ENCODE results near the gene PRLR.

The PRLR gene

DNA sequence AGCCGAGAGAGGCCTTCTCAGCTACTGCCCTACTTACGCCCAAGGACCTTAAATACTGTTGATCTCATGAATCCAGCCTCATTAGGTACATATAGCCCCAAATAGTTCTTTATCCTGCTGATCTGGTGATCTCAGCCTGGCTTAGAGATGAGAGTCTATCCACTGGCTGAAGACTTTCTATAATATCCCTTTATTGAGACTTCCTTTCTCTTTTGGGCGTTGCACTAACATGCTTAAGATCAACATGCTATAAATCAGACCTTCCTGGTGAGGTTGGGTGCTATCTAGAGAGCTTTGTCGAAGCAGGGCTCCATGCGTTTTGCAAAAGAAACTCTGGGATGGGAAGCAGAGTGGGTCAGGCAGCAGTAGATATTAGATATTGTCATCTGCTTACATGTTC lies 138.6 kb downstream of the PRLR start:
- no peaks in the 10 kb centered on the region for H3K9me3 Mint-ChIP-seq
- no peak overlapping the region for H3K27ac Mint-ChIP-seq
- no peak overlapping the region for H3K4me3 Mint-ChIP-seq
- H3K36me3 Mint-ChIP-seq (ENCODE audit: low read depth) = no peaks in the 10 kb centered on the region
- peaks cover 4% of the 10 kb centered on the region for H3K27me3 Mint-ChIP-seq
- H3K4me1 Mint-ChIP-seq (ENCODE audit: low read depth) = peaks cover 3% of the 10 kb centered on the region

DNA sequence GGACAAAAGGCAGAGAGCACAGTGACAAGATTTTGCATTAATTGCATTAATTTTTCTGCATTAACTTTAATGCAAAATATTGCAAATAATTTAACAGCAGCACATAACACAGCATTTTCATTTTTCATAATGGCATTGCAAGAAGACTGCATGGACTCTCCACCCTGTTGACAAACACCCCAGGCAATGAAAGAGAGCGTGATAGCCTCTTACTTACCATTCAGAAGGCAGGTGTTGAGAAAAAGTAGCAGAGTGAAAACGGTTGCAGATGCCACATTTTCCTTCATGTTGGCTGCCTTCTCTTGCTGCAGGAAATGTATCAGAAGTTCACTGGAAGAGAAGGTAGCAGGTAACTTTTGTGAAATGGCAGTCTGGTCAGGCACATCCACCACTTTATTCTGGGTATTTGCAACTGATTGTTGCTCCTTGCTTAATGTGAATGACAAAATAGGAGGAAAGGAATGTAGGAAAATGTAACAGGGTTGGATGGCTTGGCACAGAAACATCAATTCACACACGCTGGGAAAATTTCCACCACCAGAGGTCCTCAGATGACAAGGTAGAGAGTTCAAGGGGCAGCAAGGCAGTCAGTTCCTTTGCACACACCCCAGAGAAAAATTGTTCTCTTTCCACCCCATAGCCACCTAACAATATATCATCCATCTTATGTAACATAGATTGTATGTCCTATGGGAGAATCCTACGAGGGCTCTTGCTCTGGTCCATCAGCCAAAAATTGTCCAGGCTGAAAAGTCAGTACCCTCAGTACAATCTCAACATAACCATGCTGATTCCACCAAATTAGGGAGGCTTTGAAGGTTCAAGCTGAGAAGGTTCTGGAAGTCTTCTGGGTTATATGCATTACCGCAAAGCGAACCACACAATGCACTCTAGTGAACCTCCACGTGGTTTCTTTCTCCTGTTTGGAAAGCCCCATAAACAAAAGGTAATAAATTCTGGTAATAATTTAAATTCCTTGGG lies 140.7 kb downstream of the PRLR start:
- H3K4me1 Mint-ChIP-seq (ENCODE audit: low read depth) = peaks cover 3% of the 10 kb centered on the region
- H3K27ac Mint-ChIP-seq = no peak overlapping the region
- no peaks in the 10 kb centered on the region for H3K9me3 Mint-ChIP-seq
- H3K27me3 Mint-ChIP-seq = peaks cover 4% of the 10 kb centered on the region
- H3K4me3 Mint-ChIP-seq = no peak overlapping the region
- H3K36me3 Mint-ChIP-seq (ENCODE audit: low read depth) = no peaks in the 10 kb centered on the region

DNA sequence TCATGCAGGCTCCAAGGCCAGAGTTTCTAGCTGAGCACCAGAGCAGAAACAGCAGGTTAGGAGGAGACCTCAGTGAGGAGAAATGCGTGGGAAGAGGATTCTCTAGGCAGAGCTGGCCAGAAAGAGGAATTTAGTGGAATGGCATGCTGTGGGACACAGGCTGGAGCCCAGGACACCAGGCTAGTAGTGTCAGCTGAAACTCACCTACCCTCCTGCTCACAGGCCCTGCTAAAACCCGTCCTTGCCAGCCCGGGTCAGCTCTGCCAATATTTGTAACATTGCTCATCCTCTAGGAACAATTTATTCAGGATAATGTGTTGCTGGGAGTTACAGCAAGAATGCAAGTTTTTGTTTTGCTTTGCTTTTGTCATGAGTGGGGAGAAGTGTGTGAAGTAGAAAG lies 142.3 kb downstream of the PRLR start:
- Mint-ChIP-seq H3K4me3 (no peak overlapping the region), H3K27me3 (peaks cover 4% of the 10 kb centered on the region), H3K9me3 (no peaks in the 10 kb centered on the region), H3K27ac (no peak overlapping the region), H3K4me1 (ENCODE audit: low read depth) (peaks cover 3% of the 10 kb centered on the region), H3K36me3 (ENCODE audit: low read depth) (no peaks in the 10 kb centered on the region)

DNA sequence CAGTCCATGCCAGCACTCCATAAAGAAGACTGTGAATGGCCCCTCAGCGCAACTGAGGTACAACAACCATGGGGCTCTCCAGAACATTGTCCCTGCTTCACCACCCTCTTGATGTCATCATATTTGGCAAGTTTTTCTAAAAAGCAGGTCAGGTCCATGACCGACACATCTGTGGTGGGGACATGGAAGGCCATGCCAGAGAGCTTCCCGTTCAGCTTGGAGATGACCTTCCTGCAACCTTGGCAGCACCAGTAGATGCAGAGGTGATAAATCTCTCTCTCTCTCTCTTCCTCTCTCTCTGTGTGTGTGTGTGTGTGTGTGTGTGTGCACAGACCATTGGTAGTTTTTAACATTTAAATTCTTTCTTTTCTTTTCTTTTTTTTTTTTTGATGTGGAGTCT lies 147.1 kb downstream of the PRLR start:
- Mint-ChIP-seq H3K9me3 (no peaks in the 10 kb centered on the region), H3K36me3 (ENCODE audit: low read depth) (no peaks in the 10 kb centered on the region), H3K27ac (no peak overlapping the region), H3K4me1 (ENCODE audit: low read depth) (no peaks in the 10 kb centered on the region), H3K27me3 (no peaks in the 10 kb centered on the region), H3K4me3 (no peak overlapping the region)

DNA sequence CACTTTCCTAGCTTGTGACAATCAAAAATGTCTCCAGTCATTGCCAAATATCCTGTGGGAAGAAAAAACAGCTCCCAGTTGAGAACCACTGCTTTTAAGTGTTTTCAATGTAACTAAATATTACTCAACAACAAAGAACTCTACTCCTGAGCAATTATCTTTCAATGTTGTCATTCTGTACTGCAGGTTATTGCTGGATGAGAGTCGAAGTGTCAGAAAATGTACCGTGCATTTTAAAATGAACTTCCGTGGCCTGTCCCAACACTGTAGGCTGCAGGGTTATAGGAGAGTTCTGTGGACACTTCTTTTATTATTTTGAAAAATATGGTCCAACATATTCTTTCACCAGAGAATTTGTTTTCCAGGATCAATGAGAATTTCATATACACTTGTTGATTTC lies 147.8 kb downstream of the PRLR start:
- Mint-ChIP-seq H3K27me3 (no peaks in the 10 kb centered on the region), H3K4me3 (no peak overlapping the region), H3K36me3 (ENCODE audit: low read depth) (no peaks in the 10 kb centered on the region), H3K9me3 (no peaks in the 10 kb centered on the region), H3K27ac (no peak overlapping the region), H3K4me1 (ENCODE audit: low read depth) (no peaks in the 10 kb centered on the region)

DNA sequence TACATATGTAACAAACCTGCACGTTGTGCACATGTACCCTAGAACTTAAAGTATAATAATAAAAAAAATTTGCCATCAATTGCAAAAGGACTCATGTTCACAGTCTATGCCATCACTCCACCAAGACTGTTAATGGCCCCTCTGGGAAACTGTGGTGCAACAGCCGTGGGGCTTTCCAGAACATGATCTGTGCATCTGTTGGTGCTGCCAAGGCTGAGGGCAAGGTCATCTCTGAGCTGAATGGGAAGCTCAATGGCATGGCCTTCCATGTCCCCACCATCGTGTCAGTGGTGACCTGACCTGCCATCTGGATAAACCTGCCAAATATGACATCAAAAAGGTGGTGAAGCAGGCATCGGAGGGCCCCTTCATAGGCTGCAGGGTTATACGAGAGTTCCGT lies 149.2 kb downstream of the PRLR start:
- Mint-ChIP-seq H3K27me3 (peaks cover 4% of the 10 kb centered on the region), H3K4me3 (no peak overlapping the region), H3K4me1 (ENCODE audit: low read depth) (no peaks in the 10 kb centered on the region), H3K27ac (no peak overlapping the region), H3K9me3 (no peaks in the 10 kb centered on the region), H3K36me3 (ENCODE audit: low read depth) (no peaks in the 10 kb centered on the region)

DNA sequence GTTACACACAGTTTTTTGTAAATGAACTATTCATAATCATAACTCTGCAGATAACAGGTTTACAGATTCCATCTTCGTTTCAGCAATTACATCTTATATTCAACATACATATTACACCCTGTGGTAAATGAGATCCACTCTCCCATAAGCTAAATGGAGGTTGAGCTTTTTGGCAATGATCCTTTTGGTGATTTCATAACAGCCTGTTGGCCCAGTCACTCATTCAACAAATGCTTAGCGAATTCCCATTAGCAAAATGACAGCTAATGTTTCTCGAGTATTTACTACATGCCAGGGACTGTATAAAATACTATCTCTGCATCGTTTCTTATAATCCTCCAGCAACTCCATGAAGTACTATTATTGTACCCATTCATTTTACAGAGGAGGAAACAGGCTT lies 157.1 kb downstream of the PRLR start:
- Mint-ChIP-seq H3K36me3 (ENCODE audit: low read depth) (peaks cover 4% of the 10 kb centered on the region), H3K27me3 (peaks cover 38% of the 10 kb centered on the region), H3K27ac (no peak overlapping the region), H3K9me3 (peaks cover 4% of the 10 kb centered on the region), H3K4me1 (ENCODE audit: low read depth) (no peaks in the 10 kb centered on the region), H3K4me3 (no peak overlapping the region)

DNA sequence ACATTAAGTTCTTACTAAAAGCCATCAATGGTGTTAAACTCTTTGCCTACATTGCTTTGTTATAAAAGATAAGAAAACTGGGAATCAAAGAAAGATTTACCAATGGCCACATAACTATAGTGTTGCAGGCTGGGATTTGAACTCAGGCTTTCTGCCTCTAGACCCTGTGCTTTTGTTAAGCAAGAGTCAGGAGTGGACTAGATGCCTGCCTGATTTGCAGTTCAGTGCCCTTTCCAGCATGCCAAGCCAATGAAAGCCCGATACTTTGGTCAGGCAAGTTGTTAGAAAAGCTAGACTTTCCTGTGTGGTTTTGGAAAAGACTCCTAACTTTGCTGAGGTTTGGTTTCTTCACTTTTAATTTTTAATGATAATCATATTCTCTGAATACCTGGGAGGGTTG lies 161.1 kb downstream of the PRLR start:
- no peak overlapping the region for H3K27ac Mint-ChIP-seq
- H3K9me3 Mint-ChIP-seq = peaks cover 4% of the 10 kb centered on the region
- no peak overlapping the region for H3K4me3 Mint-ChIP-seq
- peaks cover 32% of the 10 kb centered on the region for H3K27me3 Mint-ChIP-seq
- no peaks in the 10 kb centered on the region for H3K4me1 Mint-ChIP-seq (ENCODE audit: low read depth)
- peaks cover 4% of the 10 kb centered on the region for H3K36me3 Mint-ChIP-seq (ENCODE audit: low read depth)

DNA sequence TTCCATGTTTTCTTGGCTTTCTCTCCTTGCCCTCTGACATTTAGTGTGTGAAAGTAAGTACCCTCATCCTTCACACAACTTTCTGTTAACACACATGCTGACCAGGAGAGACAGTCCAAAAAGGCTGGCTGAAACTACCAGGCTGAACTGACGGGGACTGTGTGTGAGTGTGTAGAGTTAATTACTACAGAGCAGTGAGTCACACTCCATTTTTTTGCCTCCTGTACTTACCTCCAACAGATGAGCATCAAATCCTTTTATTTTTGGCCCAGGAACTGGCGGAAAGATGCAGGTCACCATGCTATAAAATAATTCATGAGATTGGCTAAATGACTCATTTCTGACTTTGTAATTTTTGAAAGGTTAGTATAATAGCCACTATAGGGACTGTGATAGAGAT lies 162.3 kb downstream of the PRLR start:
- Mint-ChIP-seq H3K36me3 (ENCODE audit: low read depth) (no peaks in the 10 kb centered on the region), H3K9me3 (no peaks in the 10 kb centered on the region), H3K4me1 (ENCODE audit: low read depth) (no peaks in the 10 kb centered on the region), H3K27me3 (peaks cover 33% of the 10 kb centered on the region), H3K4me3 (no peak overlapping the region), H3K27ac (no peak overlapping the region)

DNA sequence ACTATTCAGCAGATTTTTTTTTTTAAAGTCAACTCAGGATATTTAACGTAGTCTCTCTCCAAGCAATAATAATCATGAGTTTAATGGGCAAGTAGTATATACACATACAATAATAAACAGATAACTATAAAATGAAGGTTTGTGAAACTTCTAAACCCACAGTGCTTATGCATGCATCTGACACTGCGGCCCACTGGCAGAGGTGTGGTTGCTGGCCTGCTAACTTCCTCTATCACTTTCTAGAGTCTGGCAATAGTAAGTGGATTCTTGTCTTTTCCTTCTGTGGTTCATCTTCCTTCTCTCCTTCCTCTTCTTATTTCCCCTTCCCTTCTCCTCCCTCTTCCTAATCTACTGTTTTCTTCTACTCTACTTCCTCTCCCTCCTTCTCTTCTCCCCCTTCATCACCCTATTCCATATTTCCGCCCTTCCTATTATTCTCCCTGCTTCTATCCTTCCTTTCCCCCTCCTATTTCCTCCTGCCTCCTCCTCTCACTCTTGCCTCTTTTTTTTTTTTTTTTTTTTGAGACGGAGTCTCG lies 164.0 kb downstream of the PRLR start:
- Mint-ChIP-seq H3K4me1 (ENCODE audit: low read depth) (no peaks in the 10 kb centered on the region), H3K27ac (no peak overlapping the region), H3K27me3 (peaks cover 39% of the 10 kb centered on the region), H3K36me3 (ENCODE audit: low read depth) (no peaks in the 10 kb centered on the region), H3K9me3 (no peaks in the 10 kb centered on the region), H3K4me3 (no peak overlapping the region)

DNA sequence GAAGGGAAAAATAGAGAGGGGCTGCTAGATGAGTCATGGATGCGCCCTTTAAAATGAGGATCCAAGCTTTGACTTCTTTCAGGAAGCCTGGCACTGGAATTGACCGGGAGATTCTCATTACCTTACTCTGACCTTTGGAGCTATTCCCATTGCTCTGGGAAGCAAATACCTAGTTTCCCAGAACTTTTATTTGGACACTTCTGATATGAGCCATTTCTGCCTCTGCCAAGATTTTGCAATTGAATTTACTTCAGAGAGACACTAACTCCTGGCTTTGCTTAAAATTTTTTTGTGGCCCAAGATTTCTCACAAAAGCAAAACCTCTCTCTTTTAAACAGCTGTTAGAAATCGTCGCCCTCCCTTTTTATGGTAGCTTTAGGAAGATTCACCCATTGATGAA lies 166.9 kb downstream of the PRLR start:
- no peaks in the 10 kb centered on the region for H3K36me3 Mint-ChIP-seq (ENCODE audit: low read depth)
- no peak overlapping the region for H3K27ac Mint-ChIP-seq
- no peak overlapping the region for H3K4me3 Mint-ChIP-seq
- peaks cover 37% of the 10 kb centered on the region for H3K27me3 Mint-ChIP-seq
- H3K4me1 Mint-ChIP-seq (ENCODE audit: low read depth) = peaks cover 3% of the 10 kb centered on the region
- H3K9me3 Mint-ChIP-seq = no peaks in the 10 kb centered on the region

DNA sequence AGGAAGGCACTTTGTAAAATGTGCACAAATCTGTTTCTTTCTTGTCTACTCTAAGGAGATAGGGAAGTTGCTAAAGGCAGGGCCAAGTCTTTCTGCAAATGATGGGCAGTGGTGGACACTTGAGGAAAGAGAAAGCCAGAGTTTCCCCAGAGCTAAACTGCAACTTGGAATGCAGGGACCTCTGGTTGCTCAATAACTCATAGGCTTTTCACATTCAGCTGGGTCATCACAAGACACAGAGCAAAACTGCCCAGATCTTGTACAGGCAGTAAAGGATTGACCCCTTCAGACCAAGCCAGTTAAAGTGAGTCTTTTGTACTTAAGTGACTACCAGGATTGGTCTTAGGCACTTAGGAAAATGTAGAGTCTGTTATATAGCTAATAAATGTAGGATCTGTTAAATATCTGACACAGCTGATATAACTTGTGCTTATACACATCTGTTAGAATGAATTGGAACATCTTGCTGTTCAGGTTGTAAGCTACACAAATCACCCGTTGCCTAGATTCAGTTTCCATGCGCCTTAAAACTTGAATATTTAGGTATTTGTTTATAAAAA lies 169.0 kb downstream of the PRLR start:
- peaks cover 13% of the 10 kb centered on the region for H3K4me1 Mint-ChIP-seq (ENCODE audit: low read depth)
- H3K27me3 Mint-ChIP-seq = peaks cover 40% of the 10 kb centered on the region
- no peaks in the 10 kb centered on the region for H3K9me3 Mint-ChIP-seq
- no peak overlapping the region for H3K27ac Mint-ChIP-seq
- H3K4me3 Mint-ChIP-seq = no peak overlapping the region
- H3K36me3 Mint-ChIP-seq (ENCODE audit: low read depth) = no peaks in the 10 kb centered on the region

DNA sequence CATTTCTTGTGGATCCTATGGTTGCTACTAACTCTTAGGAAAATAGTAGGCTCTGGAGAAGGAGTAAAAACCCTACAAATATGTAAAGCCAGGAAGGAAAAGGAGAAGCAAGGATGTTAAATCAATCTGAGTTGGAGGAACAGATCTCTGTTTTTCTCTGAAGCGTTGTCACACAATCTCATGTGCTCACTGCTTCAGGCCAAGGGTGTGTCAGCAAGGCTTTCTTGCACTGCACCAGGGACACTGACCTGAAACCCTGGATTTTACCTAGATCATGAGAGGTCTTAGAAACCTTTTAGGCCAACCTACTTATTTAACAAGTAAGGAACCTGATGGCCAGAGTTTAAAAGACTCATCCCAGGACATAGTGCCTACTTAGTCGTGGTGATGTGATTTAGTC lies 170.1 kb downstream of the PRLR start:
- H3K27me3 Mint-ChIP-seq = peaks cover 48% of the 10 kb centered on the region
- H3K4me3 Mint-ChIP-seq = no peak overlapping the region
- H3K9me3 Mint-ChIP-seq = no peaks in the 10 kb centered on the region
- H3K4me1 Mint-ChIP-seq (ENCODE audit: low read depth) = peaks cover 13% of the 10 kb centered on the region
- no peak overlapping the region for H3K27ac Mint-ChIP-seq
- H3K36me3 Mint-ChIP-seq (ENCODE audit: low read depth) = no peaks in the 10 kb centered on the region

DNA sequence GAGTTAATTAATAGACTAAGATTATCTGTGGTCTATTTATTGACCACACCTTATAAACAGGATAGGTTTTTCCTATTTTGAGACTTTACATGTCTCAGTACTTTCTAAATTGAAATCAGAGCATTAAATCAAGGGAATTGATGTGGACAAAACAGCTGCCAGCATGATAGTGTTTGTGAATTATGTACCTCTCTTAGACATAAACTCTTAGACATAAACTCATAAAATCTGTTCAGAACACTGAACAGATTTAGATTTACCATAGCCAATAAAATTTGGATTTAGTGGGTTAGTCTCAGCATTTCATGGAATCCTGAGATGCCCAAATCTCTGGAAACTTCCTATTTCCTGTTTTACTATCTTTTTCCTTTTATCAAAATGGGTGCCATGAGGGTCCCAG lies 171.0 kb downstream of the PRLR start:
- H3K27me3 Mint-ChIP-seq = peaks cover 55% of the 10 kb centered on the region
- H3K27ac Mint-ChIP-seq = no peak overlapping the region
- no peaks in the 10 kb centered on the region for H3K36me3 Mint-ChIP-seq (ENCODE audit: low read depth)
- no peaks in the 10 kb centered on the region for H3K9me3 Mint-ChIP-seq
- no peak overlapping the region for H3K4me3 Mint-ChIP-seq
- peaks cover 13% of the 10 kb centered on the region for H3K4me1 Mint-ChIP-seq (ENCODE audit: low read depth)

DNA sequence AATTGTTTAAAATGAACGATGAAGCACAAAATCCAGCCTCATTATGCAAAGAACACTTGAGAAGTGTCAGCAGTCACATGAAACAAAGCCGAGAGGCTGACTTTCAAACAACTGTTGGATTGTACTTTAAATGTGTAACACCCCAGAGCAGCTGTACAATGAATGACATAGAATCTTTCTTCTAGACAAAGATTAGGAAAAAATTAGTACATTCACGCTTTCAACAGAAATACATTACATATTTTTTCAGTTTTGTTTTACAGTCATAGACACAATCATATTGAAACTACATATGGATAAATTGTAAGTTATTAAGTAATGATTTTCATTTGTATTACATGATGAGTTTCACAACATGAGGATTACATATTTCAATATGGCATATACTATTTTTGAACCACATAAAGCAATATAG lies 171.9 kb downstream of the PRLR start:
- Mint-ChIP-seq H3K27ac (no peak overlapping the region), H3K27me3 (peaks cover 51% of the 10 kb centered on the region), H3K4me3 (no peak overlapping the region)

More for the DNA sequence above, 171.9 kb downstream of the PRLR start:
- Mint-ChIP-seq H3K4me1 (ENCODE audit: low read depth) (peaks cover 13% of the 10 kb centered on the region), H3K9me3 (no peaks in the 10 kb centered on the region), H3K36me3 (ENCODE audit: low read depth) (no peaks in the 10 kb centered on the region)

Measured in stimulated activated naive CD8-positive, alpha-beta T cell treated with anti-CD3 and anti-CD28 coated beads, Interleukin-15, Interleukin-2, amounts not matched to agents 100 ng/mL and 50 ng/mL, for 24 hours (primary cell).